Suprapubic skin (tissue), 4 donors: ENCODE data around the gene PRDX2. TPM values are rescaled to one million over a fixed set of nuclear protein-coding genes. Genes with fewer than 3 reads are reported as not detected.

Experiments
- DNase-seq, 2 donors: peaks; one replicate each; pipeline ENCODE4 v3.0.0-alpha.2; 2019; ENCODE audit warnings: low spot score in 2 of 2
- H3K27ac ChIP-seq: fragments of 200-600 bp; sonication (generic); one replicate; pipeline ENCODE4 v1.5.1; 2019
- H3K27me3 ChIP-seq: fragments of 200-600 bp; sonication (generic); one replicate; pipeline ENCODE4 v1.5.1; 2019
- H3K36me3 ChIP-seq: fragments of 200-600 bp; sonication (generic); one replicate; pipeline ENCODE4 v1.5.1; 2019
- H3K4me1 ChIP-seq: fragments of 200-600 bp; sonication (generic); one replicate; pipeline ENCODE4 v1.5.1; 2019
- H3K4me3 ChIP-seq: fragments of 200-600 bp; sonication (generic); one replicate; pipeline ENCODE4 v1.5.1; 2019; ENCODE audit warnings: mild to moderate bottlenecking
- H3K9me3 ChIP-seq: fragments of 200-600 bp; sonication (generic); one replicate; pipeline ENCODE4 v1.5.1; 2019
- EP300 ChIP-seq: sonication (generic); formaldehyde crosslinking; IDR thresholded peaks from one replicate; pipeline ENCODE4 v1.6.1; 2017; ENCODE audit warnings: antibody characterized with exemption
- POLR2A ChIP-seq, 2 donors: fragments of 450-650 bp; IDR thresholded peaks; one replicate each; pipeline ENCODE4 v1.6.1; 2017; ENCODE audit warnings: antibody characterized with exemption in 2 of 2, mild to moderate bottlenecking in 2 of 2, moderate library complexity in 2 of 2
- POLR2AphosphoS5 ChIP-seq, 3 donors: sonication (generic); formaldehyde crosslinking; IDR thresholded peaks; one replicate each; pipeline ENCODE4 v1.6.1; 2017; ENCODE audit warnings: antibody characterized with exemption in 3 of 3
- WGBS: methylation state at CpG from one replicate; pipeline ENCODE4 v1.1.5; 2018; 5-methylcytosine and 5-hydroxymethylcytosine counted together
- total RNA-seq, 4 donors: library from RNA; depleted of rRNA; stranded (reverse); fragments of >200 nt; gene quantifications; one replicate each; pipeline ENCODE4 v1.1.0, GENCODE V29; 2016
- TF ChIP-seq, protein P1 (sequence below), 2 donors: fragments of 200-600 bp in 1 of 2; fragments of 450-650 bp in 1 of 2; sonication (generic) in 1 of 2; IDR thresholded peaks; one replicate each; pipeline ENCODE4 v1.5.1; 2016 to 2019; ENCODE audit warnings: antibody characterized with exemption in 2 of 2, mild to moderate bottlenecking in 1 of 2, moderate library complexity in 1 of 2

The PRDX2 gene
- total RNA-seq, 4 donors from 2014 or later = 270 to 579 (median 540) TPM

DNA sequence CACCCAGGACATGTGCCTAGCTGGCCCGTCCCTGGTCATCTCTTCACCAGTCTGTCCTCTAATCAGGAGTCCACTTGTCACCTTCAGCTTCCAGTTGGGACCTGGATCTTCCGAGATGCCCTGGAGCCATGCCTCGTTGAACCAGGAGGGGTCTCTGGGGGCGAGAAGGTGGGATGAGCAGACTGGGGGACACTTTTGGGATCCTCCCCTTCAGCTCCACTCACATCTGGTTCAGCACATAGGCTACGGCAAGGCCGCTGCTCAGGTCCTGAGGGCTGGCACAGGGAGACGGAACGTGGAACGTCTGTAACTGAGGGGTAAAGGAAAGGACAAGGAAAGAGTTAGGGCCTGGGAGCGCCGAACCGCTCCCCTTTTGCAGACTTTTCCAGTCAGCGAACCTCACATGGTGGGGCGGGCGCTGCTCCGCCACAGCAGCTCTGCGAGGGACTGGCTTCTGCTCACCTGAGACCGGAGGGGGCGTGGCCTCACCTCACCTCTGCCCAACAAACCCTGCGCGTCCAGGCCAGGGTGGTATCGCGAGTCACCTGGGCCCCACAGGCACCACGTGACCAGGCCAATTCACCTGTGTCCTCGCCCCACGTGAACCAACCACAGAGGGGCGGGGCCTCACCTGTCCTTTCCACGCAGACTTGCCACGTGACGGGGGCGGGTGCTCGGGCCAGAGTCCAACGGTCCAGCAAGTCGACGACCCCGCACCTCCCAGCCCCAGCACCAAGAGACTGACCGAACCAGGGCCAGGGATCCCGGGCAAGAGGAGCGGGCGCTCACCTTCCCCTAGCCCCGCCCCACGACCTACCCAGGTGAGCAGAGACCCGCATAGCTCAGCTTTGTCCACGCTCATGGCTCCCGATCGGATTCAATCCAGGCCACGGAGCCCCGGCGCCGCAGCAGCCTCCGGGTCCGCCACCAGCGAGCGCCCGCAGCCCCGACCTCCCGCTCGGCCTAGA, 26.7 kb downstream of the PRDX2 start, which contains the start of gene HOOK2:
TSS of gene HOOK2 (minus strand) at position 965 of the 968 bp plus-strand sequence. CDS start at position 862, 103 bp downstream.
- Histone ChIP-seq H3K27me3 (no peaks in the 10 kb centered on the region), H3K4me3 (peak within 1 kb of the TSS; percentile 70), H3K4me1 (peaks cover 49% of the 10 kb centered on the region), H3K9me3 (no peaks in the 10 kb centered on the region), H3K27ac (peak within 1 kb of the TSS; percentile 92), H3K36me3 (peaks cover 15% of the 10 kb centered on the region)
- 18% methylated on average over 33 of the region's 58 CpGs for WGBS
- DNase-seq = peak; percentile 92 to 93
- TF ChIP-seq, protein P1, sequence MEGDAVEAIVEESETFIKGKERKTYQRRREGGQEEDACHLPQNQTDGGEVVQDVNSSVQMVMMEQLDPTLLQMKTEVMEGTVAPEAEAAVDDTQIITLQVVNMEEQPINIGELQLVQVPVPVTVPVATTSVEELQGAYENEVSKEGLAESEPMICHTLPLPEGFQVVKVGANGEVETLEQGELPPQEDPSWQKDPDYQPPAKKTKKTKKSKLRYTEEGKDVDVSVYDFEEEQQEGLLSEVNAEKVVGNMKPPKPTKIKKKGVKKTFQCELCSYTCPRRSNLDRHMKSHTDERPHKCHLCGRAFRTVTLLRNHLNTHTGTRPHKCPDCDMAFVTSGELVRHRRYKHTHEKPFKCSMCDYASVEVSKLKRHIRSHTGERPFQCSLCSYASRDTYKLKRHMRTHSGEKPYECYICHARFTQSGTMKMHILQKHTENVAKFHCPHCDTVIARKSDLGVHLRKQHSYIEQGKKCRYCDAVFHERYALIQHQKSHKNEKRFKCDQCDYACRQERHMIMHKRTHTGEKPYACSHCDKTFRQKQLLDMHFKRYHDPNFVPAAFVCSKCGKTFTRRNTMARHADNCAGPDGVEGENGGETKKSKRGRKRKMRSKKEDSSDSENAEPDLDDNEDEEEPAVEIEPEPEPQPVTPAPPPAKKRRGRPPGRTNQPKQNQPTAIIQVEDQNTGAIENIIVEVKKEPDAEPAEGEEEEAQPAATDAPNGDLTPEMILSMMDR (IDR thresholded peaks at IDR 0.05) = no peak
- TF ChIP-seq POLR2AphosphoS5 (IDR thresholded peaks at IDR 0.05) = no peak
- no peak for TF ChIP-seq EP300
- TF ChIP-seq POLR2A (IDR thresholded peaks at IDR 0.05) = no peak

DNA sequence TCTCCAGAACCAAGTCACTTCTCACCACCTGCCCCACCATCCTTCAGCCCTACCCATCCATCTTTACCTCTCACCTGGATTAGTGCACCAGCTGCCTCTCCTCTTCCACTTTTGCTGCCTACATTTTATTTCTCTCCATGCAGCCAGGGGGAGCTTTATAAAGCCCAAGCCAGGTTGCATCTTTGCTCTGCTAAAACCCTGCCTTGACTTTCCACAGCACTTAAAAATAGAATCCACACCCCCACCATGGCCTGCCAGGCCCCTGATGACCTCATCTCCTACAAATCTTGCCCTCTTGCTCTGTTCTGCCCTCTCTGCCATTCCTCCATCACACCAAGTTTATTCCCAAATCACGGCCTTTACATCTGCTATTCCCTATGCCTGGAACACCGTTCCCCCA, 28.0 kb downstream of the PRDX2 start:
- Histone ChIP-seq H3K27ac (no peak overlapping the region), H3K4me1 (peaks cover 38% of the 10 kb centered on the region), H3K27me3 (no peaks in the 10 kb centered on the region), H3K36me3 (peaks cover 18% of the 10 kb centered on the region), H3K4me3 (no peak overlapping the region), H3K9me3 (no peaks in the 10 kb centered on the region)
- TF ChIP-seq POLR2A (IDR thresholded peaks at IDR 0.05) (no peak), POLR2AphosphoS5 (IDR thresholded peaks at IDR 0.05) (no peak), EP300 (no peak)
- TF ChIP-seq, protein P1 (IDR thresholded peaks at IDR 0.05) = no peak
- 88% methylated on average over 2 of the region's 2 CpGs for WGBS
- no peak for DNase-seq

DNA sequence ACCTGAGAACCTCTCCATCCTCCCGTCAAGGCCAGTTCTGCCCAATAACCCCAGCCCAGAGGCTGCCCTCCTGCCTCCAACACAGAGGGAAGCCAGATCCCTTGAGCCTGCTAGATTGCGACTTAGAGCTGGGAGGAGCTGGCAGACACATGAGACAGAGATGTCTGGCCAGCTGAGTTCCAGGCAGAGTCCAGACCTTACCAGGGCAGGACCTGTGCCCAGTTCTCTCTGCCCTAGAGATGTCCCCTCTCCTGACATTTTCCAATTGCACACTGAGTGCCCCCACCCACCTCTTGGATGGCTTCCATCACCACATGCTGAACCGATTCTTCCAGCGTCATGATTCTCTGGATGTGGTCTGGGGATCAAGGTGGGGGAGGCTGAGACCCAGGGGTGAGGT, 29.3 kb downstream of the PRDX2 start:
- WGBS = 76% methylated on average over 3 of the region's 4 CpGs
- no peak for DNase-seq

DNA sequence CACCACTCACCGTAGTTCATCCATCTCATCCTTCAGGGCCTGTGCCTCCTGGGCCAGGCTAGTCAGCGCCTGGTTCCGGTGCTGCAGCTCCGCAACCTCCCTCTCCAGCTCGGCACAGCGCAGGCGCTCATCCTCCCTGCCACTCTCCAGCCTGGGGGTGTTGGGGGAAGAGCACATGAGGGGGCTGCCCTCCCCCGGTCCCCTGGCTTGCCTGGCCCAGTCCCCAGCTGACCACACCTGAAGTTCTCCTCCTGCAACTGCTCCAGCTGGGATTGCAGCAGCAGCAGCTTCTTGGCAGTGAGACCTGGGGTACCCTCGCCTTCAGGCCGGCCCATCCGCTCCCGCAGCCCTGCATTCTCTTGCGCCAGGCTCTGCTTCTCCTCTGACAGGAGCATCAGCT, 30.7 kb downstream of the PRDX2 start:
- no peak overlapping the region for H3K4me3 ChIP-seq
- no peak overlapping the region for H3K27ac ChIP-seq
- H3K9me3 ChIP-seq = no peaks in the 10 kb centered on the region
- peaks cover 32% of the 10 kb centered on the region for H3K36me3 ChIP-seq
- 100% methylated on average over 1 of the region's 13 CpGs for WGBS
- DNase-seq = no peak
- H3K4me1 ChIP-seq = peaks cover 17% of the 10 kb centered on the region
- H3K27me3 ChIP-seq = no peaks in the 10 kb centered on the region
- TF ChIP-seq POLR2AphosphoS5 (IDR thresholded peaks at IDR 0.05) (no peak), EP300 (no peak), POLR2A (IDR thresholded peaks at IDR 0.05) (no peak)
- TF ChIP-seq, protein P1 (IDR thresholded peaks at IDR 0.05) = no peak

More for the DNA sequence above, 29.3 kb downstream of the PRDX2 start:
- Histone ChIP-seq H3K27me3 (no peaks in the 10 kb centered on the region), H3K9me3 (no peaks in the 10 kb centered on the region), H3K4me1 (peaks cover 26% of the 10 kb centered on the region), H3K4me3 (no peak overlapping the region), H3K27ac (no peak overlapping the region), H3K36me3 (peaks cover 24% of the 10 kb centered on the region)
- TF ChIP-seq EP300 = no peak
- TF ChIP-seq POLR2AphosphoS5 (IDR thresholded peaks at IDR 0.05) = no peak
- TF ChIP-seq, protein P1 (IDR thresholded peaks at IDR 0.05) = no peak
- no peak for TF ChIP-seq POLR2A (IDR thresholded peaks at IDR 0.05)

DNA sequence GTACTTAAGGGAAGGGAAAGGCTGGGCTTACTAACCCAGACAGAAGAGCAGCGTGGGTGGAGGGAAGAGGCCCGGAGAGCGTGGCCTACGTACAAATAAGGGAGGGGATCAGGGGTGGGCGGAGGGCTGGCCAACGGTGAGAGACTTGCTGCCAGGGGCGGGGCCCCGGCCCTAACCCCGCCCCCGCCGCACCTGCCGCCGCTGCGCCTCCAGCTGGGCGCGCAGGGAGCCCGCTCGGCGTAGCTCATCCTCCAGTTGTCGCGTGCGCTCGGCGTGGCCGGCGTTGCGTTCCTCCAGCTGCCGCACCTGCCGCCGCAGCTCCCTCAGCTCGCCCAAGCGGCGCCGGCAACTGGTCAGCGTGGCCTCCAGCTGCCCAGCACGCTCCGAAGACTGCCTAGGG, 31.9 kb downstream of the PRDX2 start:
- Histone ChIP-seq H3K27me3 (no peaks in the 10 kb centered on the region), H3K36me3 (peaks cover 37% of the 10 kb centered on the region), H3K4me3 (no peak overlapping the region), H3K9me3 (no peaks in the 10 kb centered on the region), H3K27ac (no peak overlapping the region), H3K4me1 (peaks cover 11% of the 10 kb centered on the region)
- no peak for DNase-seq
- TF ChIP-seq POLR2AphosphoS5 (IDR thresholded peaks at IDR 0.05) (no peak), POLR2A (IDR thresholded peaks at IDR 0.05) (no peak), EP300 (no peak)
- TF ChIP-seq, protein P1 (IDR thresholded peaks at IDR 0.05) = no peak
- WGBS = 33% methylated on average over 21 of the region's 37 CpGs
